GM08714 (cell line): ENCODE results near the gene C10orf105.

Source experiments
- H3K4me3 ChIP-seq: fragments of 200-500 bp; sonication (Bioruptor generic); 2 replicates; pipeline ENCODE4 v1.5.1; 2014; ENCODE audit warnings: mild to moderate bottlenecking, low read length, inconsistent platforms
- ZNF274 ChIP-seq: IDR thresholded peaks from 2 replicates; pipeline ENCODE4 v1.6.1; 2012; ENCODE audit warnings: mild to moderate bottlenecking, low read depth, low read length

The C10orf105 gene

DNA sequence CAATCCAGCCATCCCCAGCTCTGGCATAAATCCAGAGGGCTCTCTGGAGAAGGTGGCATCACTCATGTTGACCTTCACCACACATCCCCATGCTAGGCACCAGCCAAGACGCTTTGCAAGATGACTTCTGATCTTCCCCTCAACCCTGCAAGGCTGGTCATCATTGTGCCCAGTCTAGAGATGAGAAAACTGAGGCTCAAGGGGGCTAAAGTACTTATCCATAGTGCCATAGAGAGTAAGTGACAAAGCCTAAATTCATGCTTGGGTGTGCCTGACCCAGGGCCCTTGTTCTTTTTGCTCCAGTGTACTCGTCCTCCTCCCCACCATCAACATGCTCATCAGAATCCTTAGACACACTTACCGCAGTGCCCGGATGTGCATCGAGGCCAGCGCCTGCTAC, 1.7 kb upstream of the C10orf105 start:
- H3K4me3 ChIP-seq = no peak overlapping the region
- TF ChIP-seq ZNF274 = no peak

DNA sequence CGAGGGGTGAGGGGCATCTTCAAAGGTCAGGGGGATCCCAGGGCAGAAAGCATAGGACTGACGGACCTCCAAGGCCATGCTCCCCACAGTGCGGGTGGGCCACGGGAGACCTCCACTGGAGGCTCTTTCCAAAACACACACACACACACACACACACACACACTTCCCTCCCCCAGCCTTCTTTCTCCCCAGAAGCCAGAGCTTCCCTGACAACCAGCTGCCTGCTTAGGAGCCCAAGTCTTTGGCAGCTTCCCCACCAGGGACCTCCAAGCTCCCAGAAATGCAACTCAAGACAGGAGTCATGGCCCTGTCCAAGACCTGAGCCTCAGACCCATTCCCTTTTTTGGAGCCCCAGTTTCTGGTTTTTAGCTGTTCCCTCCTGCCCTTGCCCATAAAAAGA, 710 bp upstream of the C10orf105 start:
- no peak for TF ChIP-seq ZNF274
- H3K4me3 ChIP-seq = no peak overlapping the region

- TF ChIP-seq ZNF274 = no peak
- no peak overlapping the region for H3K4me3 ChIP-seq
Observed at GRCh38 chr10:71719042-71719441, 536 bp downstream of the C10orf105 start.

- TF ChIP-seq ZNF274 = no peak
Observed at GRCh38 chr10:71718165-71718698, 1.3 kb downstream of the C10orf105 start.

GRCh38 chr10:71717551-71717951, 2.0 kb downstream of the C10orf105 start:
- no peak overlapping the region for H3K4me3 ChIP-seq

More at GRCh38 chr10:71718165-71718698, 1.3 kb downstream of the C10orf105 start:
- H3K4me3 ChIP-seq = no peak overlapping the region

GRCh38 chr10:71717056-71717455, 2.5 kb downstream of the C10orf105 start:
- no peak for TF ChIP-seq ZNF274
- no peak overlapping the region for H3K4me3 ChIP-seq

More at GRCh38 chr10:71717551-71717951, 2.0 kb downstream of the C10orf105 start:
- no peak for TF ChIP-seq ZNF274

DNA sequence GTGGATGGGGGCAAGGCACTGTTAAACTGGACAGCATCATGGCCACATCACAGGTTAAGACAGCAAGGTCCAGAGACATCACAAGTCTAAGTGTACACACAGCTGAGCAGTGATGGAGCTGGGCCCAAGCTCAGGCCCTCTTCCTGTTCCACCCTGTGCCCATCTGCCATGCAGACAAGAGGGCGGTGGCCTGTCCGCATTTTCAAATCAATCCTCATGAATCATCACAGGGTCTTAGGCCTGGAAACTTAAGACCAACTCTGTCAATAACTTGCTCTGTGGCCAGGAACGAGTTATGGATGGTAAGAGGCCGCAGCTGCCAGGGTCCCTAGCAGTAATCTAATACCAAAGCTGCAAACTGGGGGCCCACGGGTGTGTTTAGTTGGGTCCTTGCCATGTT, 3.2 kb downstream of the C10orf105 start:
- no peak for TF ChIP-seq ZNF274
- no peak overlapping the region for H3K4me3 ChIP-seq

- H3K4me3 ChIP-seq = no peak overlapping the region
Observed at GRCh38 chr10:71715860-71716259, 3.7 kb downstream of the C10orf105 start.

DNA sequence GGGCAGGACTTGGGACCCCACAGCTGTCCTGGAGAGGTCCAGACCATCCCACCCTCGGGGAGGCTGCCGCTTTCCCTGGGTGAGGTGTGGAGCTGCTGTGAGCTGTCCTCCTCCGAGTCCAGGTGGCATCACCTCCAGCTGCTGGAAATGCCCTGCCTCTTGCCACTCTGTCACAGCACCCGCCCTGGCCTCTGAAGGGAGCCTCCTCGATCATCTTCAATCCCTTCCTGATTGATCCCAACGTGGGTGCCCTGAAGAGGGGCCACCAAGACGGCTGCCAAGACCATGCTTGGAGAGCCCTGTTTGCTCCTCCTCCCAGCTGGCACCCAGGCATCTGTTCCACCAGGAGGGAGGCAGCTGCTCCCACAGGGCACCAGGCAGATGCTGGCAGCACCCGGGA, 4.6 kb downstream of the C10orf105 start:
- no peak for TF ChIP-seq ZNF274
- H3K4me3 ChIP-seq = no peak overlapping the region

More at GRCh38 chr10:71715860-71716259, 3.7 kb downstream of the C10orf105 start:
- no peak for TF ChIP-seq ZNF274

DNA sequence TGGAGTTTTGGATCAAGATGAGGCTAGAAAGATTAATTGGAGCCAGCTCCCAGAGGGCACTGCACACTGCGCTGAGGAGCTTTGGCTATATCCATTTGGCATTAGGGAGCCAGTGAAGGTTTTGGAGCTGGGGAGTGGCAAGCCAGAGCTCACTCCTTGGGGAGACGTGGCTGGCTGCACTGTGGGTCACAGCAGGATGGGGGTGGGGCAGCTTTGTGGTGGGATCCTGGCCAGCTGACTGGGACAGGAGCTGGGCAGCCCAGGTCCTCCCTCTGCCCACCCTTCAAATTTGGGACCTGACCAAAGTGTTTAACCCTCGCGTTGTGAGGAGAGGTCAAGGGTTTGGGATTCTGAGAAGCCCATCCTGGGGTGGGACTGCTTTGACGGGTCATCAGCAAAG, 5.0 kb downstream of the C10orf105 start:
- no peak overlapping the region; the same call in 1 of the 2 replicates for H3K4me3 ChIP-seq
- TF ChIP-seq ZNF274 = no peak

- no peak for TF ChIP-seq ZNF274
- peak overlapping the region; percentile 2; the same call in 1 of the 2 replicates for H3K4me3 ChIP-seq
Observed at GRCh38 chr10:71714031-71714410, 5.6 kb downstream of the C10orf105 start.

DNA sequence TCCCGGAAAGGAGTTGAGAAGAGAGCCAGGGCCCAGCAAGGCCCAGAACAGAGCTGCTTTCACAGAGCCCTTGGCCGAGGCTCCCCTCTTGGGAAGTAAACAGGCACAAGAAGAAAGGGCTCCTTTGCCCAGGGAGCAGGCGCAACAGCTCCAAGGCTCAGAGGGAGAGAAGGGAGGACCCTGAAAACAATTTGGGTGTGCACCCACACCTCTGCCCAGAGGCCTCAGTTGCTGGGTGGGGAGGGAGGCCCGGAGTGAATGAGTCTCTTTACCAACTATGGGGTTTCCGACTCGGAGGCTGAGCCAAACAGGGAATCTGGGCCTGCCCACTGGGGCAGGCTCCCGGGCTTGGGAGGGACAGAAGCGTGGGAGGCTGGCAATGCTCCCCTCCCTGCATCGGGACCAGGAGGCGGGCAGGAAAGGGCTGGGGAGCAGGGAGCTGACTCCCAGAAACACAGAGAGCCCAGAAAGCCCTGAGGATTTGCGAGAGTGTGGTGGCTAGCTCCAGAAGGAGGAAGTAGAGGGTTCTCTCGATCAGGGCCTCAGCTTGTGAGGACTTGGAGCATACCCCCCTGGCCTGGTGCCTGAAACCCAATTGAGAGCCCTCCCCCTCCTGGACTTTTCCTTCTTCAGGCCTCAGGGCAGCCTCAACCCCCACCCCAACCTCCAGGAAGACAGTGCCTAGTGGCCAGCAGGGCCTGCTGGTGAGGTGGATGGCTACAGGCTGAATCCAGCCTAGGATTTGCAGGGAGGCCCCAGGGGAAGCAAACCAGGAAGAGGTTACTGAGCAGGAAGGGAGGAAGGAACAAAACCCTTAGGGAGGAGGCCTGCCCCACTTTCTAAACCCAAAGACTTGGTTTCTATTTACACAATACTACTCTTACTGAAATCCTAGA, 6.2 kb downstream of the C10orf105 start:
- H3K4me3 ChIP-seq = no peak overlapping the region
- no peak for TF ChIP-seq ZNF274

- no peak overlapping the region for H3K4me3 ChIP-seq
- no peak for TF ChIP-seq ZNF274
Observed at GRCh38 chr10:71712572-71713134, 6.9 kb downstream of the C10orf105 start.

DNA sequence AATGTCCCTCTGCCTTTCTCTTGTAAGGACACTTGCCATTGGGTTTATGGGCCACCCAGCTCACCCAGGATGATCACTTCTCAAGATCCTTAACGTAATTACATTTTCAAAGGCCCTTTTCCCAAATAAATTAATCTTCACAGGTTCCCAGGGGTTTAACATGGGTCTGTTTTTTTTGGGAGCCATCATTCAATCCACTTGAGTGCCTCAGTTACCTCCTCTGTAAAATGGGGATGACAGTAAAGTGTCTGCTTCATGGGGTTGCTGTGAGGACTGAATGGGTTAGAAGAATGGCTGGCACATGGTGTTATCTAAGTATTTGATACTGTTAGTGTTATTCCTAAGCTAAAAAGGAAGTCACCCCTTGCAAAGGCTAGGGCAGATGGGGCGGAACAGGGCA, 7.4 kb downstream of the C10orf105 start:
- no peak for TF ChIP-seq ZNF274
- H3K4me3 ChIP-seq = no peak overlapping the region
